GM21381 (cell line): ENCODE measurements around the gene TLR9.
"Not testable (repeated sequence)": the region's sequence is repeated elsewhere in the genome, so short reads cannot be mapped to it uniquely, and the experiment has no call there.

Source experiments
- ATAC-seq: cut with Tn5 transposase; IDR thresholded peaks from one replicate; pipeline ENCODE4 v1.9.1; 2021; ENCODE audit warnings: mild to moderate bottlenecking, moderate library complexity; ENCODE audit not compliant: unreplicated experiment

Gene TLR9

DNA sequence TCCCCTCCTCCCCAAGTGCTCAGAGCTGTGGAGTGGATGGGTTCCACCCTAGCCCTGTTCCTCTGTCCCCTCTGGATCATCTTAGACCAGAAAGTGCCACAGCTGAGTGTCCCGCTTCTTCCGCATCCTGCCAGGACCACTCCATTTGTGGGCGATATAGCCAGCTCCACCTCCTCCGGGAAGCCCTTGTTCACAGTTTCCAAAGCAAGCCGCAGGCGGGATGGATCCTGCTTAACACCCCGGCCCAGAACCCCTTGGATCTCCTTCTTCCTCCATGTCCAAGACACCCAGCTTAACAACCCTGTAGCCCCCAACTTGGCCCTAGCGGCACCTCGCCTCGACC lies 28.0 kb downstream of the TLR9 start:
- no peak for ATAC-seq

DNA sequence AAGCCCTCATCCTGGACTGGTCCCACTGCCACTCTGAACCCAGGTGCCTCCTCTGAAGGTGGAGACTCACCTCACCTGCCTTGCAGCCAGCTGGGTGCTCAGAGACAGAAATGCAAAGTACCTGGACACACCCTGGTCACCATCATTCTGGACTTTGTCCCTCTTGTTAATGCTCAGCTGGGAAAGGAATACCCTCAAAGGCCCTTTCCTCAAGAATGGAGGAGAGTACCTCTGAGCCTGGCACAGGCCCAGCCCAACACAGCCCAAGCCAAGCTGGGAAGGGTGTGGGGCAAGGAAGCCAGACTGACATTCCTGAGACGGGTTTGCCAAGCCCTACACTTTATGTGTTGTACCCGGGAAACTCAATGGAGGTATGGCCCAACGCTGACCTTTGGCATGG lies 28.5 kb downstream of the TLR9 start:
- ATAC-seq, result no peak

DNA sequence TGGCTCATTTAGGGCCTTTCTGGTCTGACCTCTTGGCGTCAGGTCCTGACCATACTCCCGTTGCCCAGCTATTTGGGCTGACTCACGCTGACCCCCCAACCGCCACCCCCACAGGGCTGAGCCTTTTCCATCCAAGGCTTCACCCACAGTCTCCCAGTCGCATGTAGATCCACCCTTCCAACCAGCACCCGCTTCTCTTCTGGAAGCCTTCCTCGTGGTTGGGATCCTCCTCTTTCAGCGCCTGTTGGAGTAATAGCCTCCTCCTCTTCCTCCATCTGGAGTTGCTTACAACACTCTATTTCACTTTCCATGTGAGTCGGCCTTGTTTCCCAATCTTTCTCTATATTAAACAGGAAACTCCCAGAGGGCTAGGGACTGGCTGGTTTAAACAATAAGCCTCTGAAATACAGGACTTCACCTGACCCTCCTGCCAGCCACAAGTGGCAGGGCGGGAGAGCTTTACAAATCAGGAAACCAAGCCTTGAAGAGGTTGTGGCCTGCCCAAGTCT lies 29.6 kb downstream of the TLR9 start:
- no peak for ATAC-seq

DNA sequence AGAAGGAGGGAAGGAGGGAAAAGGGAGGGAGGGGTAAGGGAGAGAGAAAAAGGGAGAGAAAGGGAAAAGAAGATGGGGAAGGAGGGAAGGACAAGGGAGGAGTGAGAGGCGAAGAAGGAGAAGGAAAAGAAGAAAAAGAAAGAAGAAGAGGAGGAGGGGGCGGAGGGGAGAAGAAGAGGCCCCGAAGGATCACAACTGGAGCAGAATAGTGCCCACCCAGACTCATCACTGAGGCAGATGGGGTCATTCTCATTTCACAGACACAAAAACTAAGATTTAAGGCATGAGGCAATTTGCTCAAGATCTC lies 30.2 kb downstream of the TLR9 start:
- no peak for ATAC-seq

DNA sequence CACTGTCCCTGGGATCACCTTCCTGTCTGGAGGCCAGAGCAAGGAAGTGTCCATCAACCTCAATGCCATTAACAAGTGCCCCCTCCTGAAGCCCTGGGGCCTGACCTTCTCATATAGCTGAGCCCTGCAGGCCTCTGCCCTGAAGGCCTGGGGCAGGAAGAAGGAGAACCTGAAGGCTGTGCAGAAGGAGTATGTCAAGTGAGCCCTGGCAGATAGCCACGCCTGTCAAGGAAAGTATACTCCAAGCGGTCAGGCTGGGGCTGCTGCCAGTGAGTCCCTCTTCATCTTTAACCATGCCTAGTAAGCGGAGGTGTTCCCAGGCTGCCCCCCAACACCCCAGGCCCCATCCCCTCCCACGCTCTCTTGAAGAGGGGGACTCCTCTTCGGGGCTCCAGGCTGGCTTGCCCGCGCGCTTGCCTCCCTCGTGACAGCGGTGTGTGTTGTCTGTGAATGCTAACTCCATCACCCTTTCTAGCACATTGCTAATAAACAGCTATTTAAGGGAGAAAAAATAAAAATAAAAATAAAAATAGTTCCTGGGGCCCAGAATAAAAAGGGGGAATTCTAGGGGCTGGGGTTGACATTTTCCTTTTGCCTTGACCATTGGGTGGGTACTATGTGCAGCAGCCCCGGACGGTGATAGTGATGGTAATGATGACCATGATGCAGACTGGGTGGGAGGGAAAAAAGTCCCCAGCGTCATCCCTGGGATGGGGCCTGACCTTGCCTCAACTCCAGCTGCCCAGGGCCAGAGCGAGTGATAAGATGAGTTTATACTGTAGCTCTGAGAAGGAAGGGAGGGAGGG lies 30.8 kb downstream of the TLR9 start:
- no peak for ATAC-seq

DNA sequence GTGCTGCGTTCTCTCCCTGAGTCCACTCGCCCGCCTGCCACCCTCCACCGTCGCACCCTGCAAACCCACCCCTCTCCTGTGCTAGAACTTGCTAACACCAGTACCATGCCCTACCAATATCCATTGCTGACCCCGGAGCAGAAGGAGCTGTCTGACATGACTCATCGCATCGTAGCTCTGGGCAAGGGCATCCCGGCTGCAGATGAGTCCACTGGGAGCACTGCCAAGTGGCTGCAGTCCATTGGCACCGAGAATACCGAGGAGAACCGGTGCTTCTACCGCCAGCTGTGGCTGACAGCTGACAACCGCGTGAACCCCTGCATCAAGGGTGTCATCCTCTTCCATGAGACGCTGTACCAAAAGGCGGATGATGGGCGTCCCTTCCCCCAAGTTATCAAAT lies 32.4 kb downstream of the TLR9 start:
- ATAC-seq, result no peak

DNA sequence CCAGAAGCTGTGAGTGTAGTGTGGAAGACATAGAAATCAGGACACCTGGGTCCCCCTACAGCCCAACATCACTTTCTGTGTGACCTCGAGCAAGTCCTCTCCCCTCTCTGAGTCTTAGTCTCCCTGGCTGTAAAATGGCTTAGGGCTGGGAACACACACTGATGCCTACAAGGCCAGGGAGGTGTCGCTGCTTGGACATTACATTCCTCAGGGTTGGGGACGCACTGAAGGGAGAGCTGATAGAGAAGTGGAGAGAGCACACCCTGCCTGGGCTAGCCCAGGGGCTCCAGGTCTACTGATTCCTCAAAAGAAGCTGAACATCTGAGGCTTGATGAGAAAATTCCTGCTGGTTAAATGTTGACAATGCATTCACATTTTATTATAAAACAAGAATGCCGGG lies 33.8 kb downstream of the TLR9 start:
- ATAC-seq, result no peak

DNA sequence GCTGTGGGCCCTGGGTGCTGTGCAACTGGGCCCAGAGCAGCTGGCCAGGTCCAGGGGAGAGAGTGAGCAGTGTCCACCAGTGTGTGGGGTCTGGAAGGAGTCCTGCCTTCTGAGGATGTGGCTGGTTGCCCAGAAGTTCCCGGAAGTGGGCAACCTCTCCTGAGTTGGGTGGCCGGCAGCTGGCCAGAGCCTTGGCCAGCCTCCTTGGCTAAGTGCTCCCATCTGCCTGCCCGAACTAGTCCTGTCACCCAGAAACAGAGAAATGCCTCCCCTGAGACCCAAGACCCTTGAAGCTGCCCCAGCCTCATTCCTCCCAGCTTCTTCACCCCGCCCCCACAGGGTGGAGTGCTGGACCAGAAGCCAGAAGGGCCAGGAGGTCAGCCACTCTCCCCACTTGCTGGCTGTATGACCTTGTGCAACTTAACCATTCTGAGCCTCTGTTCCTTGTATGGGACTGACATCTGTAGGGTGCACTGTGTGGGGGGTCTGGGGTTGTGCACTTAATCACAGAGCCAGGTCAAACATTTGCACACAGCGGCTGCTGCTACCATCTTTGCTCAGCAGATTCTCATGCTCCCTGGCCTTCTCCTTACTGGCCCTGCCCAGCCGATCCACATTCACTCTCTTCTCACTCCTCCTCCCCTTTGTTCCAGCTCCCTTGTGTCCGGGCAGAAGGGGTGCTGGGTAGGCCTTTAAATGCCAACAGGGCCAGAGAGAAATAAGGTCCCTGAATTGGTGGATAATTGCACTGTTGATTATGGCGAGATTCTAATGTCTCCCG lies 35.0 kb downstream of the TLR9 start:
- ATAC-seq, result no peak

DNA sequence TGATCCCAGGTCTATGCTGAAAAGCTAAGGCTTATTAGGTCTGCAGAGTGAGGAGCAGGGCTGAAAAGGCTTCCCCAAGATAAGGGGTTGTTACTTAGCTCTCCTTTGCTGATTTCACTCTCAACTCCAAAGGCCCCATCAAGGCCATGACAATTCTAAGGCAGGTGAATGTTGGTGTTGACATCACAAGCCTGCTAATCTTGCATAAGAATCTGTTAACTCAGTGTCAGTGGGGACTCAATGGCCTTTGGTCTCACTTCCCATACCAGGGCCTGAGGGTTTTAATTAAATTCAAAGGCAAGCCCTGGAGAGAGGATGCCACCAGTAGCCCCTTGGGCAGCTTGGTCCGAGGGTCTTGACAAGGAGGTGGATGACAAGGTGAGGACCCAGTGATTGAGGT lies 36.9 kb downstream of the TLR9 start:
- ATAC-seq, result no peak

DNA sequence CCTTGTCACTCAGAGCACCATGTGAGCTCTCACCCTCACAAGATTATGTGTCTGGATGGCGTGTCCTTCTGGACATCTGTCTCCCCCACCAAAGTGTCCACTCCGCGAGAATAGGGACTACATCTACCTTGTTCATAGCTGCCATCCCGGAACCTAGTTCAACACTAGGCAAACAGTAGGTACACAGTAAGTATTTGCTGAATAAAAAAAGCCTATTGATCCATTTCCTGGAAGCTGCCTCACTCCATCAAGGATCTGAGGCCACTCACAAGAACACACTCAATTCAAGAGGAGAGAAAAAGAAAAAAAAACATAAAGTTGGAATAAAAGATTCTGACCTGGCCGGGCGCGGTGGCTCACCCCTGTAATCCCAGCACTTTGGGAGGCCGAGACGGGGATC lies 38.7 kb downstream of the TLR9 start:
- ATAC-seq, result no peak

DNA sequence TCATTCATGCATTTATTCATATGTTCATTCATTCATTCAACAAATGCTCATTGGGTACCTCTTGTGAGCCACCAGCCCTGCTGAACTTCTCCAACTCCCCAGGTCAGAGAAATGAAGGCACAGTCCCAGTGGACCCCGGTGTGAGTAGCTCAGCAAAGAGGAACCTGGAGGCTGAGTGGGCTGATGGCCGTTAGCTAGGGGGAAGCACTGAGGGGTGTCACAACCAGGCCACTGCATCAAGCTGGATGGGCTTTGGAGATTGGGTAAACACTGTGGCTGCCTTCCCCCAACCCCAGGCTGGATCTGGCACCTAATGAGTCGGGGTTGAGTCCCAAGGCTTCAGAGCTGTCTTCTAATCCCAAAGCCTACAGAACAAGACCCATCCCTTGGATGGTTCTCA lies 39.6 kb downstream of the TLR9 start:
- ATAC-seq, result no peak

DNA sequence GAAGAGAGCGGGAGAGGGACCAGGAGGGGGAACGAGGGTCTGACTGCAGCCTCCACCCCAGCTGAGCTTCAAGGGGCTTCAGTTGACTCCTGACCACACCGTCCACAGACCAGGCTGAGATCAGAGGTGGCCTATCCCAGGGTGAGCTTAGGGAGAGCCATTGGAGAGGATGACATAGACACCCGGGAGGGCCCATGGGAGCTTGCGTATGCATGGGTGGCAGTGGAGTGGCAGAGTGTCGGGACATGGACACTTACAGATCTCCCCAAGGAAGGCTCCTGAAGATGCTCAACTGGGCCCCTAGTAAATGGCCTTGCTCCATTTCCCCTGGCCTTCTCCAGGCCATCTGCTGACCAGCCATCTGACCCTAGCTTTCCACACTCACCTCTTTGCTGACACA lies 40.1 kb downstream of the TLR9 start:
- no peak for ATAC-seq

DNA sequence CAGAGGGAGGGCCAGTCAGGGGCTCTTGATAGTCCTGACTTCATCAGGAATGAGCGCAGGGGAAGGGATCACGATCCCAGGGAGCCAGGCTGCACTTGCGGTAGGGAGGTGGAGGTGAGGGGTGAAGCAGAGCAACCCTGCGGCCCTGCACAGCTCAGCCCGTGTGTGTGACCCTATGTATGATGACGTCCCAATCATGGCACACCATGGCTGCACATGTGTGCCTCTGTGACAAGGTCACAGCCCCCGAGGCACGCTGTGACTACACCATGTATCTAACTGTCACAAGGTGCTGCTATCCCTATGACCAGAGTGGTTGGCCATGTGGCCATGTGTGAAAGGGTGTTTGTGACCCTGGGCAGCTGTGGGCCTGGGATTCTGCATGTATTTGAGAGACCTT lies 40.8 kb downstream of the TLR9 start:
- no peak for ATAC-seq

DNA sequence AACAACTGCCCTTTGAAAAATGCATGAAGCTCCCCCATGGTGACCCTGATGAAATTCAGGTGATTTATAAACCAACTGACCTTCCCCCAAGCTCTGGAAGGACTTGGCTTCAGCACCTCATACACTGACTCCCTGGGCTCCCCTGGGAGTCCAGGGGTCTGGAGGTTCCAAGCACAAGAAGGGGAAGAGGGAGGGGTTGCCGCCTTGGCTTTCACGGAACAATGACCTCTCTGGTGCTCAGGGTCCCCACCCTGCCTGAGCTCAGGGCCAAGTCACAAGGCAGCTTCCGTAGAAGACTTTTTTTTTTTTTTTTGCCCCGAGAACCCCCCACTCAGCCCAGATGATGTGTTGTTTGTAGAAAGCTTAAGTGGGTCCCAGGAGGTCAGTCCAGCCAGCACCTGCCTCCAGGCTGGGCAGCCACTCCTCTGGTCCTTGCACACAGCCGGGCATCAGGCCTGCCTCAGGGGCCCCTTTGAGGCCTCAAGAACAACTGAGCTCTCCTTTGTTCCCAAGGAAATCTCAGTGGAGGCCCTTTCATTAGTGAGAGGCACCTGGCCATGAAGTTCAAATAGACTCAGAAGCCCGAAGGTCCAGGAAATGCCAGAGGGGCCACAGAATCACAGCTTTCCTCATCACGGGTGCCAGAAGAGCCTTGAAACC lies 41.5 kb downstream of the TLR9 start:
- no peak for ATAC-seq

DNA sequence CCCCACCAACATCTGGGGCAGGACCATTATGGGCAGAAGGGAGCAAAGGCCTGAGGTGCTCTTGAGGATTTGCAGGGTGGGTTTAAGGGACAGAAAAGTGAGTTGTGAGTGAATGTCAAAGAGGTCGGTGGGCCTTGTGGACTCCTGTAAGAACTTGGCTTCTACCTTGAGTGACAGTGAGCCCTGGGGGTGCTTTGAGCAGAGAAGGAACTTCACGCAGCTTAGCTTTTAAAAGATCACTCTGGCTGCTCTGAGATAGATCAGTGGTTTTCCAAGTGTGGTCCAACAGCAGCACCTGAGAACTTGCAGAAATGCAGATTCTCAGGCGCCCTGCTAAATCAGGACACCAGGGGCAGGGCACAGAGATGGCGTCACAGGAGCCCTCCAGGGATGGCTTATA lies 42.8 kb downstream of the TLR9 start:
- no peak for ATAC-seq

DNA sequence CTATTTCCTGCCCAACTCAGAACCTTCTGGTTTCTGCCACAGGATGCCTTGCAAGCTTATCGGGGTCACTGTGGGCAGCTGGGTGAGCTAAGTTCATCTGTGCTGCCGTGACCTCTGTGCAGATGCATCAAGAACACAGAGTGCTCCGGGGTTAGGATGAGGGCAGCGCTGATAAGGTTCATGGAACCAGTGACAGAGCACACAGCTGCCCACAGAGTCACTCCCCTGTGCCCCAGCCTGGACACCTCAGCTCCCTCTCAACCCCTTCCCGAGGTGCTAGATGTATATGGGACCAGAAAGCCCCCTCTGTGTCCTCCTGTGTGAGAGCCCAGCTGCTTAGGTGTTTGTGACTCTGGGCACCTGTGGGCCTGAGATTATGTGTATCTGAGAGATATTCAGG lies 43.2 kb downstream of the TLR9 start:
- ATAC-seq, result no peak

DNA sequence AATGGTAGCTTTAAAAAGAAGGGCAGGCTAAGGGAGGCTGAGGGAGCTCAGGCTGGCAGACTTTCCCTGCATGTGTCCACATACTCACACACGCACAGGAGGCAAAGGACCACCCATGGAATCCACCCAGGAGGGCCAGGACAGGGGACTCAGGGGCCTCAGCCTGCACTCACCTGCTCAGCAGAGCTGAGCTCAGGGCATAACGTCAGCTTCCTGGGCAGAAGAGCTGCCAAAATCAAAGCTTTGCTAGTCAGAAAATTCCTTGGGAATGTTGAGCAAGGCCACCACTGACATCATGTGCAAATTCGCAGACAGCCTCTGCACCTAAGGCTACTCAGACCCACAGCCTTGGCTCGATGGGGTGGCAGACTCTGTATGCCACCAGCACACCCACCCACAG lies 43.9 kb downstream of the TLR9 start:
- ATAC-seq, result no peak

DNA sequence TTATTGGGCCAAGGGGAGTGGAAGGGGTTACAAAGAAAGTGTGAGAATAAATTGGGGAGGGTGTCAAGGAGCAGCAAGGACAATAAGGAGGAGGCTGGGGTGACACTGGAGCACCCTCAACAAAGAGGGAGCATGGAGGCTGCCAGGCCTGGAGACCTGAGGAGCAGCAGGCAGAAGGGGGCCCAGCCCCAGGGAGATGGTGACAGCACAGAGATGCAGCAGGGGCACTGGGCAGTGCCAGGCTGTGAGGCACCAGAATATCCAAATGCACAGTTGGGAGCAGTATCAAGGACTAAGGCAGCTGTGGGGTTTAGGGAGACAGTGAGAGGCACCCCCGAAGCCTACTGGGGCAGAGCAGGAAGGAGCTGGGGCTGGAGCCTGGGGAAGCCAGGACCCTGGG lies 46.9 kb downstream of the TLR9 start:
- no peak for ATAC-seq

DNA sequence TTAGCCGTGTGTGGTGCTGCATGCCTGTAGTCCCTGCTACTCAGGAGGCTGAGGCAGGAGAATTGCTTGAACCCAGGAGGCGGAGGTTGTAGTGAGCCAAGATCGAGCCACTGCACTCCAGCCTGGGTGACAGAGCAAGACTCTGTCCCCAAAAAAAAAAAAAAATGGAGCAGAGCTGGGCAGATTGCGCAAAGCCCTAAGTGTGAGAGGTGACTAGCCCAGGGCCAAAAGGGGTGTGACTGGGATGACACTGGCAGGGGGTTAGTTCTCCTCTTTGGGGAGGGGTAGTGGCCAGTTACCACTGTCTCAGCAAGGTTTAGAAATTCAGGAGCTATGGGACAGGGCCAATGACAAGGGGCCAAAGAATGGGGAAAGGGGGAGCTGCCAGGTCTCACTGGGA lies 47.3 kb downstream of the TLR9 start:
- ATAC-seq, result not testable (repeated sequence)

DNA sequence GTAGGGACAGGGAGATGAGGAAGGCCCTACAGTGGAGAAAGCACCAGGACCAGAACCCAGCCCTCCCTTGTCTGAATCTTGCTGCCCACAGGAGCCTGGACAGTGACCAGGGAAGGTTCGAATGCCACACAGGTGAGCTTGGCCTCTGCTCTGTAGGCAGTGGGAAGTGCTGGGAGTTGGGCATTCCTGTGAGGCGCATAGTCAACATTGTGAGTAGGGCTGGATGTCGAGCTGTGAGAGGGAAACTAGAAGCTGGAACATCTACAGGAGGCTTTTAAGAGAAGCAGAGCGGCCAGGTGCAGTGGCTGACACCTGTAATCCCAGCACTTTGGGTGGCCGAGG lies 47.8 kb downstream of the TLR9 start:
- no peak for ATAC-seq

DNA sequence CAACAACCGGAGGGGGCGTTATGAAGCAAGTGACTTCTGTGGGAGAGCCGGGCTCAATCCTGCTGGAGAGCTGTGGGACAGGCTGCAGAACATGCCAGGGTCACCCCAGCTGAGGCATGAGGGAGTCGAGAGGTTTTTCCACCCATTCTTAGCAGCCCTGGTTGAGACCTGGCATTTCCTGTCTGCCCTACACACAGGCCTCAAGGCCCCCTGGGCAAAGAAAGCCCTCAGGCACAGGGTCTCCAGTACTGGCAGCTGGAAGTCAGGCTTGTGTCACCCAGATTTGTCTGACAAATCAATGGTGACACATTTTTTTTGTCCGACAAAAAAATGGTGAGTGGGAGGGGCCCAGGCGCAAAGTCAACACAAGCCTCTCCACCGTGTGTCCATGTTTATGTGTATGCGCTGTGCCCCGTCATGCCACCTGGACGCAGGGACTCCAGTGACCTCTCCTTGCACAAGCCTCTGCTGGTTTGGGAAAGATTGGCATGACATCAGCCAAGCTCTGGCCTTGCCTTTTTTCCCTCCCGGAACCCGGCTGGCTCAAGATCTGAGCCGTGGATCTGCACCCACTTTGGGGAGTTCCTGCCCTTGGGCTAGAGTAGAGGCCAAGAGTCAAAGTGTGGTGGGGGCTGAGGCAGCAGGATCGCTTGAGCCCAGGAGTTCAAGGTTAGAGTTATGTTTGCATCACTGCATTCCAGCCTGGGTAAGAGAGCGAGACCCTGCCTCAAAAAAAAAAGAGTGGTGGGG lies 48.3 kb downstream of the TLR9 start:
- no peak for ATAC-seq
